OCI-LY1 (cell line): ENCODE data around the gene TTLL9.

ENCODE experiments used
- H2AFZ ChIP-seq: fragments of 200-600 bp; sonication (generic), shearing (Covaris generic); 2 replicates; pipeline ENCODE4 v1.6.0; 2014; ENCODE audit warnings: antibody characterized with exemption, mild to moderate bottlenecking, low read length
- H3F3A ChIP-seq: fragments of 200-600 bp; sonication (generic), shearing (Covaris generic); 2 replicates; pipeline ENCODE4 v1.6.0; 2014; ENCODE audit warnings: mild to moderate bottlenecking, antibody characterized with exemption, low read length, moderate library complexity; ENCODE audit not compliant: insufficient read depth
- H3K27ac ChIP-seq: fragments of 200-600 bp; sonication (generic); 2 replicates; pipeline ENCODE4 v1.5.1; 2014; ENCODE audit warnings: low read length, mixed run types, mild to moderate bottlenecking, low read depth; ENCODE audit not compliant: poor library complexity, severe bottlenecking
- H3K27me3 ChIP-seq: fragments of 200-600 bp; sonication (generic); 2 replicates; pipeline ENCODE4 v1.6.0; 2014; ENCODE audit warnings: antibody characterized with exemption, mild to moderate bottlenecking, low read length, moderate library complexity; ENCODE audit not compliant: insufficient read depth
- H3K36me3 ChIP-seq: fragments of 200-600 bp; sonication (generic); 2 replicates; pipeline ENCODE4 v1.6.1; 2014; ENCODE audit warnings: mild to moderate bottlenecking, antibody characterized with exemption, low read length, moderate library complexity, mixed read lengths; ENCODE audit not compliant: insufficient read depth
- H3K4me1 ChIP-seq: fragments of 200-600 bp; sonication (generic); 2 replicates; pipeline ENCODE4 v1.5.1; 2014; ENCODE audit warnings: mild to moderate bottlenecking, low read length, moderate library complexity; ENCODE audit not compliant: insufficient read depth, severe bottlenecking
- H3K4me2 ChIP-seq: fragments of 200-600 bp; sonication (generic), shearing (Covaris generic); 2 replicates; pipeline ENCODE4 v1.6.1; 2014; ENCODE audit warnings: low read length
- H3K4me3 ChIP-seq: fragments of 200-600 bp; sonication (generic); 2 replicates; pipeline ENCODE4 v1.5.1; 2014; ENCODE audit warnings: low read length, low read depth, mild to moderate bottlenecking, mixed read lengths; ENCODE audit not compliant: poor library complexity, severe bottlenecking
- H3K79me2 ChIP-seq: fragments of 200-600 bp; shearing (Covaris generic); 2 replicates; pipeline ENCODE4 v1.6.1; 2016; ENCODE audit warnings: mixed run types, low read length, mixed read lengths; ENCODE audit not compliant: insufficient read depth
- H3K9ac ChIP-seq: fragments of 200-600 bp; sonication (generic), shearing (Covaris generic); 2 replicates; pipeline ENCODE4 v1.6.1; 2014; ENCODE audit warnings: mild to moderate bottlenecking, low read length, mixed read lengths
- H3K9me2 ChIP-seq: fragments of 200-600 bp; sonication (generic), shearing (Covaris generic); 2 replicates; pipeline ENCODE4 v1.6.1; 2014; ENCODE audit warnings: low read depth, mild to moderate bottlenecking, low read length, mixed read lengths
- H3K9me3 ChIP-seq: fragments of 200-600 bp; shearing (Covaris generic); 2 replicates; pipeline ENCODE4 v1.6.1; 2014; ENCODE audit warnings: low read length, mixed read lengths
- H4K20me1 ChIP-seq: fragments of 200-600 bp; sonication (generic), shearing (Covaris generic); 2 replicates; pipeline ENCODE4 v1.6.0; 2016; ENCODE audit warnings: mild to moderate bottlenecking, low read length; ENCODE audit not compliant: insufficient read depth
- EZH2 ChIP-seq: fragments of 200-600 bp; sonication (generic), shearing (Covaris generic); IDR thresholded peaks from 2 replicates; pipeline ENCODE4 v1.8.0; 2017; ENCODE audit warnings: borderline replicate concordance, mixed run types, mild to moderate bottlenecking, antibody characterized with exemption, low read length, moderate library complexity, mixed read lengths
- TF ChIP-seq, protein P1 (sequence below): fragments of 200-600 bp; sonication (generic), shearing (Covaris generic); IDR thresholded peaks from 2 replicates; pipeline ENCODE4 v1.5.1; 2017; ENCODE audit warnings: mild to moderate bottlenecking, antibody characterized with exemption, low read length, moderate library complexity, mixed read lengths

Gene TTLL9

GRCh38 chr20:31967830-31968249 lies 97.4 kb downstream of the TTLL9 start, which contains the start of gene XKR7:
TSS of gene XKR7 (plus strand) at chr20:31968151. CDS start at chr20:31968176, 25 bp downstream.
- Histone ChIP-seq H3K27me3 (no peaks in the 10 kb centered on the region), H3F3A (no peaks in the 10 kb centered on the region), H3K36me3 (no peaks in the 10 kb centered on the region), H3K9me3 (no peaks in the 10 kb centered on the region), H3K4me1 (no peaks in the 10 kb centered on the region), H3K4me2 (peak within 1 kb of the TSS; percentile 42; the same call in 1 of the 2 replicates), H3K79me2 (no peaks in the 10 kb centered on the region), H4K20me1 (no peaks in the 10 kb centered on the region), H3K4me3 (peak within 1 kb of the TSS; percentile 25), H3K9me2 (no peaks in the 10 kb centered on the region), H3K9ac (no peak within 1 kb of the TSS), H2AFZ (no peak within 1 kb of the TSS), H3K27ac (no peak within 1 kb of the TSS)
- TF ChIP-seq EZH2: no peak
- TF ChIP-seq, protein P1, sequence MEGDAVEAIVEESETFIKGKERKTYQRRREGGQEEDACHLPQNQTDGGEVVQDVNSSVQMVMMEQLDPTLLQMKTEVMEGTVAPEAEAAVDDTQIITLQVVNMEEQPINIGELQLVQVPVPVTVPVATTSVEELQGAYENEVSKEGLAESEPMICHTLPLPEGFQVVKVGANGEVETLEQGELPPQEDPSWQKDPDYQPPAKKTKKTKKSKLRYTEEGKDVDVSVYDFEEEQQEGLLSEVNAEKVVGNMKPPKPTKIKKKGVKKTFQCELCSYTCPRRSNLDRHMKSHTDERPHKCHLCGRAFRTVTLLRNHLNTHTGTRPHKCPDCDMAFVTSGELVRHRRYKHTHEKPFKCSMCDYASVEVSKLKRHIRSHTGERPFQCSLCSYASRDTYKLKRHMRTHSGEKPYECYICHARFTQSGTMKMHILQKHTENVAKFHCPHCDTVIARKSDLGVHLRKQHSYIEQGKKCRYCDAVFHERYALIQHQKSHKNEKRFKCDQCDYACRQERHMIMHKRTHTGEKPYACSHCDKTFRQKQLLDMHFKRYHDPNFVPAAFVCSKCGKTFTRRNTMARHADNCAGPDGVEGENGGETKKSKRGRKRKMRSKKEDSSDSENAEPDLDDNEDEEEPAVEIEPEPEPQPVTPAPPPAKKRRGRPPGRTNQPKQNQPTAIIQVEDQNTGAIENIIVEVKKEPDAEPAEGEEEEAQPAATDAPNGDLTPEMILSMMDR: no peak

- TF ChIP-seq EZH2: no peak
- TF ChIP-seq, protein P1: no peak
- Histone ChIP-seq H3K27me3 (0 out of 2 replicates have a peak, but pooled peaks cover 1% of the 10 kb centered on the region), H3K9me2 (no peaks in the 10 kb centered on the region), H3K4me2 (peak overlapping the region; percentile 41; the same call in 1 of the 2 replicates), H4K20me1 (no peaks in the 10 kb centered on the region), H3K79me2 (no peaks in the 10 kb centered on the region), H3K9ac (no peak overlapping the region), H3K27ac (no peak overlapping the region), H3K36me3 (no peaks in the 10 kb centered on the region), H3K4me3 (peak overlapping the region; percentile 25), H3K4me1 (no peaks in the 10 kb centered on the region), H2AFZ (no peak overlapping the region), H3K9me3 (no peaks in the 10 kb centered on the region), H3F3A (no peaks in the 10 kb centered on the region)
These were observed 98.1 kb downstream of the TTLL9 start for GRCh38 chr20:31968291-31969126.

DNA sequence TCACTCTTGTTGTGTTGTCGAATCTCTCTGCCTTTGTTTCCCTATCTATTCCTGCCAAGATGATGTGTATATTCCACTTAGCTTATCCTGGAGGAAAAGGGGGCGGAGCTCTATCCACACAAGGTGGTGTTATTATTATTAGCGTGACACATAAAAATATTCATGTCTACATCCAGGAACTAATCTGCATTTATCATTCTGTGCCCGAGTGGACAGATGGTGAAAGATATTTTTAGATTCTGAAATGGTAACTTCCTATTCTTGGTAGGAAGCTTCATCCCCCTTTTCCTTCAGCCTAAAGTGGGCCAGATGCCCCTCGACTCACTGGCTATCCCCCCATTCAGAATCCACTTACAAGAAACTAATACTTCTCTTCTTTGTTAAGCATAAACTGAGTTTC lies 99.6 kb downstream of the TTLL9 start:
- no peak overlapping the region for H2AFZ ChIP-seq
- H3K9ac ChIP-seq: no peak overlapping the region
- H3K4me1 ChIP-seq: no peaks in the 10 kb centered on the region
- H3K9me2 ChIP-seq: no peaks in the 10 kb centered on the region
- H3K27ac ChIP-seq: no peak overlapping the region
- no peak overlapping the region for H3K4me2 ChIP-seq
- H3K79me2 ChIP-seq: no peaks in the 10 kb centered on the region
- TF ChIP-seq, protein P1: no peak
- no peak for TF ChIP-seq EZH2
- no peak overlapping the region for H3K4me3 ChIP-seq
- no peaks in the 10 kb centered on the region for H3F3A ChIP-seq
- no peaks in the 10 kb centered on the region for H3K36me3 ChIP-seq
- H3K9me3 ChIP-seq: no peaks in the 10 kb centered on the region
- 0 out of 2 replicates have a peak, but pooled peaks cover 3% of the 10 kb centered on the region for H3K27me3 ChIP-seq
- H4K20me1 ChIP-seq: no peaks in the 10 kb centered on the region
